Measurements from ENCODE around the gene GARNL3.

DNA sequence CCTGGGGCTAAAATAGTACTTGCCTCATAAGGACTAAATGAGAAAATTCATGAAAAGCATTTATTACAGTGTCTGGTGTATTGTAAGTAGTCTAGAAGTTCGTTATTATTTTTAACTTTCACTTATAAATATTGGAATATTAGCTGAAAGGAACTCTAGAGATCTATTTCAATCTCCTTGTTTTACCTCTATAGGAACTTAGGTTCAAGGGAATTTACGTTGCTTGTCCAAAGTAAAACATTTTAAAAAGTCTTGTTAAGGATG, 55.5 kb downstream of the GARNL3 start:
- TF ChIP-seq, protein P1, sequence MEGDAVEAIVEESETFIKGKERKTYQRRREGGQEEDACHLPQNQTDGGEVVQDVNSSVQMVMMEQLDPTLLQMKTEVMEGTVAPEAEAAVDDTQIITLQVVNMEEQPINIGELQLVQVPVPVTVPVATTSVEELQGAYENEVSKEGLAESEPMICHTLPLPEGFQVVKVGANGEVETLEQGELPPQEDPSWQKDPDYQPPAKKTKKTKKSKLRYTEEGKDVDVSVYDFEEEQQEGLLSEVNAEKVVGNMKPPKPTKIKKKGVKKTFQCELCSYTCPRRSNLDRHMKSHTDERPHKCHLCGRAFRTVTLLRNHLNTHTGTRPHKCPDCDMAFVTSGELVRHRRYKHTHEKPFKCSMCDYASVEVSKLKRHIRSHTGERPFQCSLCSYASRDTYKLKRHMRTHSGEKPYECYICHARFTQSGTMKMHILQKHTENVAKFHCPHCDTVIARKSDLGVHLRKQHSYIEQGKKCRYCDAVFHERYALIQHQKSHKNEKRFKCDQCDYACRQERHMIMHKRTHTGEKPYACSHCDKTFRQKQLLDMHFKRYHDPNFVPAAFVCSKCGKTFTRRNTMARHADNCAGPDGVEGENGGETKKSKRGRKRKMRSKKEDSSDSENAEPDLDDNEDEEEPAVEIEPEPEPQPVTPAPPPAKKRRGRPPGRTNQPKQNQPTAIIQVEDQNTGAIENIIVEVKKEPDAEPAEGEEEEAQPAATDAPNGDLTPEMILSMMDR (IDR thresholded peaks at IDR 0.05), result no peak
- no peak for TF ChIP-seq POLR2A (IDR thresholded peaks at IDR 0.05)

Measured in right lobe of liver (tissue), 4 donors.